HG03097 (cell line): ENCODE results near the gene CSTA.

Experiments used
- ATAC-seq: cut with Tn5 transposase; IDR thresholded peaks from one replicate; pipeline ENCODE4 v1.9.1; 2021; ENCODE audit not compliant: unreplicated experiment, low FRiP score

Gene CSTA

DNA sequence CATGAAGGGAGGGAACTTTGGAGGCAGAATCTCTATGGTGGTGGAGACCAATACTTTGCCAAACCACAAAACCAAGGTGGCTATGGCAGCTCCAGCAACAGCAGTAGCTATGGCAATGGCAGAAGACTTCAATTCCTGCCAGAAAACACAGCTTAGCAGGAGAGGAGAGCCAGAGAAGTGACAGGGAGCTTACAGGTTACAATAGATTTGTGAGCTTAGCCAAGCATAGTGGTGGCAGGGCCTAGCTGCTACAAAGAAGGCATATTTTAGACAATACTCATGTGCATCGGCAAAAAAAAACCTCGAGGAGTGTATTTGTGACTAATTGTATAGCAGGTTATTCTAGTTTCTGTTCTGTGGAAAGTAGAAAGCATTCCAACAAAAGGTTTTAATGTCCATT is 6.4 kb upstream of the CSTA start:
- ATAC-seq = no peak

DNA sequence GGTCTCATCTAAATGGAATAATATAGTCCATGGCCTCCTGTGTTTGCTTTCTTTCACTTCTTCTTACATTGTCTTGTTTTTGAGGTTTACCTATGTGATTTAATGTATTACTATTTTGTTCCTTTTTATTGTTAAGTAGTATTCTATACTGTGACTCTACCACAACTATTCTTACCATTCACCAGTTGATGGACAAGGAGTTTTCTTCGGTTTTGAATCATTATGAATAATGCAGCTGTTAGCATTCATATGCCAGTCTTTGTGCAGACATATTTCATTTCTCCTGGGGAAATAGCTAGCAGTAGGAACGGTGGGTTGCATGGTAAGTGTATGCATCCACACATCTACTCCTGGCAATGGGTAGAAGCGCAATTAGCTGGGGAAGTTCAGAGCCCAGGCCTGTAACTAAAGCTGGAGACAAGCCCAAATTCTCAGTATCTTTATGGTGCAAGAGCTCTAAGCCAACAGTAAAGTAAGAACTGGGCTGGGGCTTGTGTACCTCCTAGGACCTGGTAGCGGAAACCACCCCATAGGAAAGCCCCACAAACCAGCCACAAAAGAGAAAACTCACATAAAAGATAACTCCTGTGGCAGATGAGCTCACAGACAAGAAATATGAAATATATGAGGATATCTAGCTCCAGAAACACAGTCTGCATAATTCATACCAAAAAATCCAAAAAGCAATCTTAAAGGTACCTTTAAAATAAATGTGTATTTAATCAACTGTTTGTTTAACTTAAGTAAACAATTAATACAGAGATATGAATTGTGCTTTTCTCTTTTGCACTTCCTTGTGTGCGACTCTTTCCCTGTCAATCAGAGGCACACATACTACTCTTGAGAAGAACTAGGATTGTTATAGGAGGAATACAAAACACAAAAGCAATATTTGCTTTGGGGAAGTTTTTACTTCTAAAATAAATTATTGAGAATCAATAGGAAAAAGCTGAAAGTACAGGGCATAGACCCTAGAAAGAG is 2.7 kb upstream of the CSTA start:
- ATAC-seq = no peak

DNA sequence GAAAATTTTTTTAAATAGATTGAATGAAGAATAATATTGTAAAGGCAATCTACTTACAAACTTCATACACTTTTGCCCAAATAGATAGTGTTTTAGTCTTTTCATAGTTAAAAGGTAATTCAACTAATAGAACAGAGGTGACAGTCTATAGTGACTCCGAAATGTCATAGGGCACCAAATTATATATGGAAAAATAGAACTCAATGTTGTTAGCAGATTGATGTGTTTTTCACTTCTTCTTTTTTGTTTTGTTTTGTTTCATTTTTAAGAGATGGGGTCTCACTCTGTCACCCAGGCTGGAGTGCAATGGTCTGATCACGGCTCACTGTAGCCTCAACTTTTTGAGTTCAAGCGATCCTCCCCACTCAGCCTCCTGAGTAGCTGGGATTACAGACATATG is 721 bp downstream of the CSTA start:
- no peak for ATAC-seq

DNA sequence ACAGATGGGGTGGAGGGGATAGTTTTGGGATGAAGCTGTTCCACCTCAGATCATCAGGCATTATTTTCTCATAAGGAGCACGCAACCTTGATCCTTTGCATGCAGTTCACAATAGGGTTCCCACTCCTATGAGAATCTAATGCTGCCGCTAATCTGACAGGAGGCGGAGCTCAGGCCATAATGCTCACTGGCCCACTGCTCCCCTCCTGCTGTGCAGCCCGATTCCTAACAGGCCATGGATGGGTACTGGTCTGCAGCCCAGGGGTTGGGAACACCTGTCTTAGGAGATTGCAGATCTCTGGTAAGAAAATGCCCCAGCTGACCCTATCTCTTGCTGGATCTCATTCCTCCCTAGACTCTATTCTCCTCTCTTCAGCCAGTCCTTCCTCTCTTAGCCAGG is 6.8 kb downstream of the CSTA start:
- no peak for ATAC-seq

DNA sequence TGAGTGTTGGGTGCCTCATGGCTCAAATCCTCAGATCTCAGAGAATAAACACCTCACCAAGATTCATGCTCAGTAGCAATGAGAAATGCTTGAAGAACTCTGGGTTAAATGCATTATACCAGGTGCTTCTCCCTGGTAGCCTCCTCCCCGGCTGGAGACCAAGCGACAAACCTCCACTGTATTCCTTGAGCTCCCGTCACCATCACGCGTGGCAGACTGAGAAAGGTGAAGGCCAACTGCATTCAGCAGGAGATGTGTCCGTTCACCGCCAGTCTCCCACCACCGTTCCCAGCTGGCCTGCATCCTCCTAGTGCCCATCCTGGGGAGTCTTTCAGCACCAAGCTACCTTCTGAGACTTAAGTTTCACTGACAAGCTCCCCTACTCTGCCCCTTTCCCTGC is 7.5 kb downstream of the CSTA start:
- no peak for ATAC-seq

DNA sequence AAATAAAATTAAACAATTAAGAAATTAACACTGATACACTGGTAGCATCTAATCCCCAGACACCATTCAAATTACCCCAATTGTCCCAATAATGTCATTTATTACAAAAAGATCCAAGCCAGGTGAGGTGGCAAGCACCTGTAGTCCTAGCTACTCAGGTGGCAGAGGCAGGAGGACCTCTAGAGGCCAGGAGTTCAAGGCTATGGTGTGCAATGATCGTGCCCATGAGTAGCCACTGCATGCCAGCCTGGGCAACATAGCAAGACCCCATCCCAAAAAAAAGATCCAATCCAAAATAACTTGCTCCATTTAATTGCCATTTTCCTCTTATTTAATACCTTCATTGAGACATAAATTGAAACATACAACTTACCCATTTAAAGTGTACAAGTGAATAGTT is 17.8 kb downstream of the CSTA start:
- ATAC-seq = no peak

DNA sequence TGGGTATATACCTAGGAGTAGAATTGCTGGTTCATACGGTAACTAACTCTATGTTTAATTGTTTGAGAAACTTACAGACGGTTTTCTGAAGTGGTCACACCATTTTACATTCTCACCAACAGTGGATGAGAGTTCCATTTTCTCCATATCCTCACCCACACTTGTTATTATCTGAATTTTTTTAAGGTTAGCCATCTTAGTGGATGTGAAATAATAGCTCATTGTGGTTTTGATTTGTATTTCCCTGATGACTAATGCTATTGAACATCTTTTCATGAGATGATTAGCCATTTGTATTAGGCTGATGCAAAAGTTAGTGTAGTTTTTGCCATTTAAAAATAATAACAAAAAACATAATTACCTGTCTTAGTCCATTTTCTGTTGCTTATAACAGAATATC is 18.6 kb downstream of the CSTA start:
- ATAC-seq = no peak

DNA sequence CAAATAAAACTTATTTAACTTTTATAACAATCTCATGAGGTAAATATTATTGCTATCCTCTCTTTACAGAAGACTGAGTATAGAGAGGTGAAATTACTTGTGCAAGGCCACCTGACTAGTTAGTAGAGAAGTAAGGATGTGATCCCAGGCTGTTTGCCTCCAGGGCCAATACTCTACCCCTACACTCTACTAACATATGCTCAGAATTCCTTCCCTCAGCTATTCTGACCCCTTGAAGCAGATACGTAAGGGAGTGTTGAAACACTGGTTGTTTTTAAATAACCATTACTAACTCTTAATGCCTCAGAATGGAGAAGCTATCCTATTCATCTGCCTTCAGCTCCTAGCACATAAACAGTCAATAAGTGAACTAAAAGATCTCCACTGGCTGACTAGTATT is 24.1 kb downstream of the CSTA start:
- ATAC-seq = no peak

DNA sequence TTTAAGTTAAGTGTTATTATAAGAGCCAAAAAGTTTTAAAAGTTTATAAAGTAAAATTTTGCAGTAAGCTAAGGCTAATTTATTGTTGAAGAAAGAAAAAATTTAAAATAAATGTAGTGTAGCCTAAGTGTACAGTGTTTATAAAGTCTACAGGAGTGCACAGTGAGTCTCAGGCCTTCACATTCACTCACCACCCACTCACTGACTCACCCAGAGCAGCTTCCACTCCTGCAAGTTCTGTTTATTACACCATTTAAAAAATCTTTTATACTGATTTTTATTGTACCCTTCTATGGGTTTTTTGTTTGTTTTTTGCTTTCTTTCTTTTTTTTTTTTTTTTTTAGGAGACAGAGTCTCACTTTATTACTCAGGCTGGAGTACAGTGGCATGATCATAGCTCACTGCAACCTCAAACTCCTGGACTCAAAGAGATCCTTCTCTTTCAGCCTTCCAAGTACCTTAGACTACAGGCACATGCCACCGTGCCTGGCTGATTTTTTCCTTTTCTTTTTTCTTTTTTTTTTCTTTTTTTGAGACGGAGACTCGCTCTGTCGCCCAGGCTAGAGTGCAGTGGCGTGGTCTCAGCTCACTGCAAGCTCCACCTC is 25.9 kb downstream of the CSTA start:
- no peak for ATAC-seq

DNA sequence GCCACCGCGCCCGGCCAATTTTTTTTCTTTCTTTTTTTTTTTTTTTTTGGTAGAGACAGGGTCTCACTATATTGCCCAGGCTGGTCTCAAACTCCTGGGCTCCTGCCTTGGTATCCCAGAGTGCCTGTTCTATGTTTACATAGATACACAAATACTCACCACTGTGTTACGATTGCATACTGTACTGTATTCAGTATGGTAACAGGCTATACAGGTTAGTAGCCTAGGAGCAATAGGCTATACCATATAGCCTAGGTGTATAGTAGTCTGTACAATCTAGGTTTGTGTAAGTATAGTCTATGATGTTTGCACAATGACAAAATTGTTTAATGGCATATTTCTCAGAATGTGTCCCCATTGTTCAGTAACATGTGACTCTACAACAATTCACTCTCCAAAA is 26.6 kb downstream of the CSTA start:
- no peak for ATAC-seq

DNA sequence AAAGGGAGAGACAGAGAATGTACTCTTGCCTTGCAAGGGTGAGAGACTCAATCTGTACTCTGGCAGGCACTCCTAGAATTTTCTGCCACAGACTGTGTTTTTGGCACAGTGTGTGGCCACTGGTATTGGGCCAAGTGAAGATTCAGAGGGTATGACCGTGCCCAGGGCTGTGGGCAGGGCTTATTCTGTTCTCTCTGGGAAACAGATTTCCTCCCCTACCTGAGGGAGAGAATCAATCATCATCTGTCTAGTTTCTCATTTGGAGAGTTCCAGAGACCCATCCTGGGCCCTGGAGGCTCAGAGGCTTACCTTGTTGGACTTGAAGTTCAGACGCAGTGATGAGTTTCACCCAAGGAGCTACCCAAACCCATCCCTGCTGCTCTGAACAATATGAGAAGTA is 28.2 kb downstream of the CSTA start:
- ATAC-seq = no peak

DNA sequence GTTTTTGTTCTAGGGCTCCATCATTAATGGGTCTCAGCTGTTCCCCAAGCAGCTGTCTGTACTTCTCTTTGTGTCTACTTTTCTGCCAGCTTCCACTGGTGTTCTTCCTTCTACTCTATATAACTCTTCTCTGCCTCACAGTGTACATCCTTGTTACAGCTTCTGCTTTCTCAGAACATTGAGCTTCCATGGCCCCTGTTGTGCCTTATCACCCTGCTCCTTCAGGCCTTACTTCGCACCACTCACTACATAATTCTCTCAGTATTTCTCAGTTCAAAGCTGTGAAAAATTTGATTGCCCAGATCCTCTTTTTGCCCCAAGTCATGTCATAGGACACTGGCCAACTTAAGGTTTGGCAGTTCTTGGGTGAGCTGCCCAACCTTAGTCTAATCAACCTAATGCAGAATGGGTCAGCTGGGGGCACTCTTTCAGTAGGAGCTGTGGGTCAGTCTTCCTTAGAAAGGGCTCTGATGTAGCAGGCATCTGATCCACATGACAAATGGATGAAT is 28.9 kb downstream of the CSTA start:
- no peak for ATAC-seq

DNA sequence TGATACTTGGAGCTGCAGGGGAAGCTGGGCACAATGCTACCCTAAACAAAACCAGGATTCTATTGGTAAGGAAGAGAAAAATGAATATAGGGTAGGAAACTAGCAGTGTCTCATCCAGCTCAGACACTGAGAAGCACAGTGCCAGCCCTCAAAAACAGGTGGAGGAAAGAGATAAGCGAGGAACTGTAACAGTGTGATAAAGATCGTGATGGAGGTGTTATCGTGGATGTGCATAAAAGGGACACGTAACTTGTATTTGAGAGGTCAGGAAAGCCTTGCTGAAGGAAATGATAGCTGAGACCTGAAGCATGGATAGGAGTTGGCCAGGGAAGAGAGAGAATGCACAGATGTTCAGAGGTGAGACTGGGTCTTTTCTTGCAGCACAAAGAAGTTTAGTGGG is 30.6 kb downstream of the CSTA start:
- ATAC-seq = no peak

DNA sequence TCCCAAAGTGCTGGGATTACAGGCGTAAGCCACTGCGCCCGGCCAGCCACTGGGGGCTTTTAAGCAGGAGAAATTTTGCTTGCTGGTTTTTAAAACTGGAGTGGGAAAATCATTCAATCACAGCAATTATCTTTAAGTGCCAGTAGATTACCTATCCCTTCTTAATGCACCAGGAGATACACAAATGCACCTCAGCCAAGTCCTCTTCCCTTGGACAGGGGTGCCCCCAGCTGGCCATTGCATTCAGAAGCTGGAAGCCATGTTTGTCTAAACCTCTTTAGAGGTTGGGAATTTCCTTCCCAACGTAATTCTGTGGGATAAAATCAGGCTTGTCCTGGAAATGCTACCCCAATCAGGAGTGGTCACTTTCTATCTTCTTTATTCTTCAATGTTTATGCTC is 31.4 kb downstream of the CSTA start:
- no peak for ATAC-seq

DNA sequence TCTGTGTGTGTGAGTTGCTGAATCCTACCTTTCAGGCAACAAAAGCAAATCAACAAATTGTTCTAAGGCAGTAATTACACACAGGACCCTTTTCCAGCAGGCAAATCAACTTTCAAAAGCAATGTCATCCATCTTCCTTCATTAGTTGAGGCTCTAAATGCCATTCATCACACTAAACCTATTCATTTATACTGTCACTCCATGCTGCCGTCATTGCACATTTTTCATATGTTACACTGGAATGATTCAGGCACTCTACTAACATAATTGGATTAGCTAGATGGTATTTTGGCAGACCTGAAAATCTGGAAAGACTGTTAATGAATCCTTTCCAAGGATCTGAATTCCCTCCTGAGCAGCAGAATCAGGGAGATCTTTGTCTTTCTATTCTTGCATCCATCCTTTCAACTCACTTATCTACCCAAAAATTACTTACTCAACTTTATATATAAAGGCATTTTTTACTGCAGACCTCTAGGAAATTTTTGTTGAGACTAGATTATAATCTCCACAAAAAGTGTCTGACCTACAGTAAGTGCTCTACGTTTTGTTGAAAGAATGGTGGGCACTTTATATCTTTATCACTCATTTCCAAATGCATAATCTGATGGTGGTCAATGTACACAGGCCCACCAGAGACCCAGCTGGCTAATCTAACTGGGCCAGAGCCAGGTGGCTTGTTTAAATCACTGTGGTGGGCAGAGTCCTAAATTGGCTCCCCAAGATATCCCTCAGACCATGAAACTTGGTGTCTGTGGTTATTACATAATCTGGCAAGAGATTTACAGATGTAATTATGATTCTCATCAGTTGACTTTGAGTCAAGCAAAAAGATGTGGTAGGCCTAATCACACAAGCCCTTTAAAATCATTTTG is 33.0 kb downstream of the CSTA start:
- no peak for ATAC-seq

DNA sequence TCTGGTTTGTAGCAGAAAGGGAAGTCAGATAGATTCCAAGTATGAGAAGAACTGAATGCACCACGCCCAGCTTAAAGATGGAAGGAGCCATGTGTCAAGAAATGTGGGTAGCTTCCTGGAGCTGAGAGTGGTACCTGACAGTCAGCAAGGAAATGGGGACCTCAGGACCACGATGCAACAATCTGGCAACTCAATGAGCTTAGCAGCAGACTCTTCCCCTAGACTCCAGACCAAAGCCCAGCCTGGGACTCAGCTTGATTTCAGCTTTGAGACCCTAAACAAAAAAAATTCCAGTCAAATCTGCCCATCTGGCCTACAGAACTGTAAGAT is 33.6 kb downstream of the CSTA start:
- ATAC-seq = no peak

DNA sequence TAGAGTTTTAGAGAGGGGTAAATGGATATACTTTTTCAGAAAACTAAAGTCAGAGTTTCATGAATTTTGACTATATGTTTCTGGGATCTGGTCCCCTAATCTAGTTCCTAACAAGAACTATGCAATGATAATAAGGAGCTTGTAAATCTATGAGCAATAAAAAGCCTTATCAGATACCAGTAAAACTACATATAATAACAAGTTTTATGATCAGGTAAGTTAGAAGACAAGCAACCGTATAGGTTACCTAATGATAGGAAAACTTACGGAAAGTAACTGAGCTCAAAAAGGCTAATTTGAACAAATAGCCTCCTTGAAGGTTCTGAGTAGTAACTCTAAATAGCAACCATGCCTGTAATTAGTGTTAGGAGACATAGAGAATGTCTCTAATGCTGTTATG is 37.0 kb downstream of the CSTA start:
- no peak for ATAC-seq

DNA sequence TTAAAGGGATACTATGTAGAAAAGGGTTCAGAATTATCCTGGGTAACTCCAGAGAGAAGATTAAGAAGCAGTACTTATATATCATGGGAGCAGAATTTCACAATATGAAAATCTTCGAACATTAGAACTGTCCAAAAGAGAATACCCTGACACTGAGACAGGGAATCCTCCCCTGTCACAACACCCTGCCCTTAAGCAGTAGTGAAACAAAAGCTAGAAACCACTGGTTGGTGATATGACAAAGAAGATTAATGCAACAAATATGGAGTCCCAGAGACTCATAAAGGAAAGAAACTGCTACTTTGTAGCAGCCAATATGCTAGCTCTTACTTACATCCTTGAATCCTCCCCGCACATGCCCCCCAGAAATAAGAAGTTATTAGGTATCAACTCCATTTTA is 39.4 kb downstream of the CSTA start:
- ATAC-seq = no peak

DNA sequence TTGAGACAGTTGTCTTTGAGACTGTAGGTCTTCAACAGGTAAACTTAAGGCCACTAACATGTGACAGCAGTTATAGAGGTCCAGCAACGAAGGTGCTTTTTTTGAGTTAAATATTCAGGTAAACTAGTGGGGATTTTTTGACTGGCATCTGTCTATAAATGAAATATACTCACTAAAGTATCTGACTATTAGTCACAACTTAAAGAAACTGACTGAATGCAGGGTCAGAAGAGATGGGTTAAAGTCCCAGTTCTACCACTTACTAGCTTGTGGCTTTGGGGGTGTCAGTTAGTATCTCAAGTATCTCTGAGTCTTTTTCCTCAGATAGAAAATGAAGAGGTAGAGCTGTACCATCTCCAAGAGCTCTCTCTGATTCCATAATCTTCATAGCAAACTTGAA is 40.0 kb downstream of the CSTA start:
- peak; percentile 29 for ATAC-seq

DNA sequence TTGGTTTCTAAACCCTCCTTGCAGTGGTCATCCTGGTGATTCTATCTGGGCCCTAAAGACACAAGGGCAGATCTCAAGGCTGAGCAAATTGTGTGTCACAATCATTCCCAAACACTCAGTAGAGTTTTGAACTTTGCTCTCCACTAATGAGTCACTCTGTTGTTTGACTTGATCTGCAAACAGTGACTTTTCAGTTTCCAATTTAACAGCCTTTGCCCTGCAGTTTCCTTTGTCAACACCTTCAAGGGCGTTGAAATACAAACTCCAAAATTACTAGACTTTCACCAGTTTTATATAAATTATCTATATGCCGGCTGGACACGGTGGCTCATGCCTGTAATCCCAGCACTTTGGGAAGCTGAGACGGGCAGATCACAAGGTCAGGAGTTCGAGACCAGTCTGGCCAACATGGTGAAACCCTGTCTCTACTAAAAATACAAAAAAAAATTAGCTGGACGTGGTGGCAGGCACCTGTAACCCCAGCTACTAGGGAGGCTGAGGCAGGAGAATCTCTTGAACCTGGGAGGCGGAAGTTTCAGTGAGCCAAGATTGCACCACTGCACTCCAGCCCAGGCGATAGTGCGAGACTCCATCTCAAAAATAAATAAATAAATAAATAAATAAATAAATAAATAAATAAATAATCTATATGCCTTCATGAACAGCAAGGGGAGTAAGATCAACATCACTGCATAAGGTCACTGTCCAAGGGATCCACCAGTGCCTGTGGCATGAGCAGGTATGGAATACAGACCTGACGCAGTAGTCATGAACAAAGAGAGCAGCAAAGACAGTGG is 40.7 kb downstream of the CSTA start:
- peak; percentile 70 for ATAC-seq
